ENCODE results near the gene PKN2. TPM values are rescaled to one million over a fixed set of nuclear protein-coding genes. Genes with fewer than 3 reads are reported as not detected.

The PKN2 gene
- total RNA-seq, 1 donor from 2014 or later = 29.8 TPM

DNA sequence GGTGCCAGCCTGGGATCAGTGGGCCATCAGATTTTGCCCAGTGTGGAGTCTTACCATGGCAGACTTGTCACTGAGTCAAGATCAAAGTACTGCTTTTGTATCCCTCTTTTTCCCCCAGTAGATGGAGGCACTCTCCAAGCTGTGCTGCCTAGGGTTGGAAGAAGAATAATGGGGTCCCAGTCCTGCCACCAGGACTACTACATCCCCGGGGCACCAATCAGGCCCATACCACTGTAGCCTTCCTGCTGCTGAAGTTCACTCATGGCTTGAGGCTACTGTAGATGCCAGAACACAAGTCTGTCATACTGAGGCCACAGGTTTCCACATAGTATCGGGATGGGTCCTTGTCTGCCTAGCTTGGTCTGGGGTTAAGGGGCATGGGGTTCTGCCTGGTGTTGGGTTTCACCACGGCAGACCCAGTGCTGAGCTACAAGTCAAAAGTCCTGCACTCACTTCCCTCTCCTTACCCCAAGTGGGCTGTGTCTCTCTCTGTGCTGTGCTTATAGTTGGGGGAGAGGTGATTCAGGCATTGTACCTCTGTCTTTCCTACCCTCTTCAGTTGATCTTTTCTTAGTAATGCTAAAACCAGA is 53.4 kb downstream of the PKN2 start:
- peaks cover 12% of the 10 kb centered on the region for H3K9me3 Mint-ChIP-seq (ENCODE audit: low read depth)
- no peak for TF ChIP-seq CTCF (IDR thresholded peaks at IDR 0.05)
- no peaks in the 10 kb centered on the region for H3K27me3 Mint-ChIP-seq (ENCODE audit: low read depth)
- no peak for DNase-seq (ENCODE audit: low spot score)
- peaks cover 7% of the 10 kb centered on the region for H3K4me1 Mint-ChIP-seq (ENCODE audit: low read depth)
- no peak overlapping the region for H3K27ac Mint-ChIP-seq (ENCODE audit: unreplicated experiment)
- no peak overlapping the region for H3K4me3 Mint-ChIP-seq (ENCODE audit: unreplicated experiment)
- peaks cover 5% of the 10 kb centered on the region for H3K36me3 Mint-ChIP-seq (ENCODE audit: low read depth)

GRCh38 chr1:88740784-88741183 is 56.7 kb downstream of the PKN2 start:
- H3K4me3 Mint-ChIP-seq (ENCODE audit: unreplicated experiment) = no peak overlapping the region
- H3K36me3 Mint-ChIP-seq (ENCODE audit: low read depth) = peaks cover 7% of the 10 kb centered on the region
- H3K27me3 Mint-ChIP-seq (ENCODE audit: low read depth) = no peaks in the 10 kb centered on the region
- no peak overlapping the region for H3K27ac Mint-ChIP-seq (ENCODE audit: unreplicated experiment)
- peaks cover 17% of the 10 kb centered on the region for H3K4me1 Mint-ChIP-seq (ENCODE audit: low read depth)
- no peak for TF ChIP-seq CTCF (IDR thresholded peaks at IDR 0.05)
- DNase-seq (ENCODE audit: low spot score) = no peak
- H3K9me3 Mint-ChIP-seq (ENCODE audit: low read depth) = peaks cover 4% of the 10 kb centered on the region

DNA sequence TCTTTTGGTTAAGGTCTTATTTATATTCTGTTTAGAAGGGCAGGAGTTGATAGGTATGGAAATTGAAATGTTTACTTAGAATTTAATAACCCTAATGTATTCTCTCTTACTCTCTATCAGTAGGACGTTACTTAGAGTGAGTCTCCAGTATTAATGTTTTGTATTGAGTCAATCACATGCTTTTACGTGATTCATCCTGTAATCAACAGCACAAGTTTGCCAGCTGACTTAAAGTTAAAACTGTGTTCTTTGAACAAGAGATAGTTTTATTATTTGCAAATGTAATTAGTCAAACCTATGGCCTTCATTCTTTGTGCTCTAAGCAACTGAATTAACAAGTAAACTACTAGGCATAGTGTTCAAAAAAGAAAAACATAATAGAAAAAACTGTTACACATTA is 57.3 kb downstream of the PKN2 start:
- Mint-ChIP-seq H3K9me3 (ENCODE audit: low read depth) (no peaks in the 10 kb centered on the region), H3K27ac (ENCODE audit: unreplicated experiment) (no peak overlapping the region), H3K4me3 (ENCODE audit: unreplicated experiment) (no peak overlapping the region), H3K4me1 (ENCODE audit: low read depth) (peaks cover 17% of the 10 kb centered on the region), H3K27me3 (ENCODE audit: low read depth) (no peaks in the 10 kb centered on the region), H3K36me3 (ENCODE audit: low read depth) (peaks cover 5% of the 10 kb centered on the region)
- DNase-seq (ENCODE audit: low spot score) = no peak
- TF ChIP-seq CTCF (IDR thresholded peaks at IDR 0.05) = no peak

GRCh38 chr1:88742531-88742930 is 58.5 kb downstream of the PKN2 start:
- Mint-ChIP-seq H3K9me3 (ENCODE audit: low read depth) (no peaks in the 10 kb centered on the region), H3K36me3 (ENCODE audit: low read depth) (peaks cover 5% of the 10 kb centered on the region), H3K27ac (ENCODE audit: unreplicated experiment) (no peak overlapping the region), H3K4me3 (ENCODE audit: unreplicated experiment) (no peak overlapping the region), H3K27me3 (ENCODE audit: low read depth) (no peaks in the 10 kb centered on the region), H3K4me1 (ENCODE audit: low read depth) (peaks cover 17% of the 10 kb centered on the region)
- no peak for TF ChIP-seq CTCF (IDR thresholded peaks at IDR 0.05)
- DNase-seq (ENCODE audit: low spot score) = no peak

DNA sequence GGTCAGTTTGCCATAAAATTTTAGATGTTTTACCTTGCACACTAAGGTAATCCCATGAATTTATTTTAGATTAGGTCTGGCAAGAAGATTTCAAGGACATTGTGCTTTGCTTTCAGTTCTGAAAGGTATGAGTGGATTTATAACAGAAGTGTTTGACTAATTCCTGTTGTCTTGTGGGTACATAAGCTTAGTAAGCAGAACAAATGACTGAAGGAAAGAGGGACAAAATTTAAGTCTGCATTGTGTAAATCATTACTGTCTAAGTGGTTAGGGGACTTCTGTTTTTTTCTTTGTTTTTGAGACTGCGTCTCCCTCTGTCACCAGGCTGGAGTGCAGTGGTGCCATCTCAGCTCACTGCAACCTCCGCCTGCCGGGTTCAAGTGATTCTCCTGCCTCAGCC is 60.1 kb downstream of the PKN2 start:
- Mint-ChIP-seq H3K36me3 (ENCODE audit: low read depth) (peaks cover 5% of the 10 kb centered on the region), H3K4me3 (ENCODE audit: unreplicated experiment) (no peak overlapping the region), H3K4me1 (ENCODE audit: low read depth) (peaks cover 17% of the 10 kb centered on the region), H3K9me3 (ENCODE audit: low read depth) (no peaks in the 10 kb centered on the region), H3K27ac (ENCODE audit: unreplicated experiment) (no peak overlapping the region), H3K27me3 (ENCODE audit: low read depth) (no peaks in the 10 kb centered on the region)
- DNase-seq (ENCODE audit: low spot score) = no peak
- TF ChIP-seq CTCF (IDR thresholded peaks at IDR 0.05) = no peak
